ENCODE data around the gene HMGXB4.

DNA sequence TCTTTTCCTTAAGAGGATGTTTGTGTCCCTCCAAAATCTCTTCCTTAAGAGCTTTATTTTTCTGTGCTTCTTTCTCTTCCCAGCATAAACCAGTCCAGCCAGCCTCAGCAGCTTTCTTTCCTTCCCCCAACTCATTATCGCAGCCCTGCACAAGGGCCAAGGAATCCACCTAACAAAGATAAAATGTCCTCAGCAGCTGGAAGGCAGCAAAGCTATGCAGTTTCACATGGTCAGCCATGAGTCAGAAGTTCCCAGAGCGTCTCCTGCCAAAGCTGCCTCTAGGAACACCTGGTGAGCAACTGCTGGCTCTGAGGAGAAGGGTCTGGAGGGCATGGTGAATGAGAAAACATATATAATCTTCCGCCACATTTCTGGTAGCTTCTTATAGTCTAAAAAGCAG, 45.3 kb upstream of the HMGXB4 start:
- no peak for TF ChIP-seq POLR2A (IDR thresholded peaks at IDR 0.05; ENCODE audit: low read depth)
- TF ChIP-seq POLR2AphosphoS5 (IDR thresholded peaks at IDR 0.05): no peak

Measured in esophagus muscularis mucosa (tissue), 2 donors.